Measurements from ENCODE around the gene SPRED3.

DNA sequence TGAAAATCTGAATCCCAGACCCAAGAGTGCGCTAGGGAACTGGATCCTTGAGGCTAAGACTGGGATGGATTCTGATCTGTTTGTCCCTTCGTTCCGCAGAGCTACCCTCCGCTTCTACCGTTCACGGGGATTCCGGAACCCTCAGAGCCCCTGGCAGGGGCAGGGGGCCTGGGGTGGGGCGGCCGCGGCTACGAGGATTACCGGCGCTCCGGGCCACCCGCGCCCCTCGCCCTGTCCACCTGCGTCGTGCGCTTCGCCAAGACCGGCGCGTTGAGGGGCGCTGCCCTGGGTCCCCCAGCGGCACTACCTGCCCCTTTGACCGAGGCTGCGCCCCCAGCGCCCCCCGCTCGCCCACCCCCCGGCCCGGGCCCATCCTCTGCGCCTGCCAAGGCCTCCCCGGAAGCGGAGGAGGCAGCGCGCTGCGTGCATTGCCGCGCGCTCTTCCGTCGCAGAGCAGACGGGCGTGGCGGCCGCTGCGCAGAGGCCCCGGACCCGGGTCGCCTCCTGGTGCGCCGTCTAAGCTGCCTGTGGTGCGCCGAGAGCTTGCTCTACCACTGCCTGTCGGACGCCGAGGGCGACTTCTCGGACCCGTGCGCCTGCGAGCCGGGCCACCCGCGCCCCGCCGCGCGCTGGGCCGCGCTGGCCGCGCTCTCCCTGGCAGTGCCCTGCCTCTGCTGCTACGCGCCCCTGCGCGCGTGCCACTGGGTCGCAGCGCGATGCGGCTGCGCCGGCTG lies 7.1 kb downstream of the SPRED3 start:
- TF ChIP-seq CTCF (IDR thresholded peaks at IDR 0.05) = no peak
- TF ChIP-seq POLR2A (IDR thresholded peaks at IDR 0.05) = no peak

Measured in transverse colon (tissue), 3 donors.